Body of pancreas (tissue), 4 donors: ENCODE data around the gene FAN1. TPM values are rescaled to one million over a fixed set of nuclear protein-coding genes. Genes with fewer than 3 reads are reported as not detected.

Source experiments
- ATAC-seq: fragments of 150-250 bp; one replicate; pipeline ENCODE4 v1.9.1; 2016
- DNase-seq, 4 donors: peaks; one replicate each; pipeline ENCODE4 v3.0.0-alpha.2; 2019
- H3K27ac ChIP-seq, 4 donors: fragments of 200-600 bp; sonication (generic); 1 replicate in 3 of 4; 2 replicates in 1 of 4; pipeline versions ENCODE4 v1.5.1 to v1.6.1; 2016 to 2019; ENCODE audit warnings: mild to moderate bottlenecking in 1 of 4, mixed read lengths in 1 of 4, moderate library complexity in 1 of 4
- H3K27me3 ChIP-seq, 2 donors: fragments of 200-600 bp; sonication (generic); one replicate each; pipeline ENCODE4 v1.6.0; 2016; ENCODE audit warnings: mild to moderate bottlenecking in 1 of 2
- H3K36me3 ChIP-seq, 2 donors: fragments of 200-600 bp; sonication (generic); replicated peaks in 1 of 2; 2 replicates each; pipeline ENCODE4 v1.5.1; 2016; ENCODE audit warnings: low read depth in 2 of 2; ENCODE audit not compliant: insufficient read depth in 1 of 2
- H3K4me1 ChIP-seq: fragments of 200-600 bp; sonication (generic); one replicate; pipeline ENCODE4 v1.6.0; 2016
- H3K4me3 ChIP-seq, 2 donors: fragments of 200-600 bp; sonication (generic); 1 replicate in 1 of 2; 2 replicates in 1 of 2; pipeline ENCODE4 v1.5.1; 2016 to 2019
- H3K9me3 ChIP-seq, 3 donors: fragments of 200-600 bp; sonication (generic); 1 replicate in 2 of 3; 2 replicates in 1 of 3; pipeline ENCODE4 v1.5.1; 2016
- CTCF ChIP-seq, 7 experiments: fragments of 450-650 bp in 4 of 7; fragments of 200-600 bp in 3 of 7; sonication (generic) in 3 of 7; IDR thresholded peaks; one replicate each; pipeline ENCODE4 v1.5.1; 2016 to 2019; ENCODE audit warnings: antibody characterized with exemption in 7 of 7
- POLR2A ChIP-seq, 3 donors: fragments of 450-650 bp; IDR thresholded peaks; one replicate each; pipeline ENCODE4 v1.6.1; 2016; ENCODE audit warnings: antibody characterized with exemption in 3 of 3, mild to moderate bottlenecking in 2 of 3
- WGBS, 2 donors: methylation state at CpG; one replicate each; pipeline ENCODE4 v1.1.5; 2017; 5-methylcytosine and 5-hydroxymethylcytosine counted together
- intact Hi-C: fragments of 100-400 bp; cut with DNase I; formaldehyde crosslinking; loops from one replicate; pipeline ENCODE4 v1.15.1; 2023
- total RNA-seq, 2 donors: library from RNA; depleted of rRNA; stranded (reverse); fragments of >200 nt; gene quantifications; one replicate each; pipeline ENCODE4 v1.1.0, GENCODE V29; 2016

Gene FAN1
- total RNA-seq, 2 donors from 2014 or later: 12.5 to 20.2 TPM

DNA sequence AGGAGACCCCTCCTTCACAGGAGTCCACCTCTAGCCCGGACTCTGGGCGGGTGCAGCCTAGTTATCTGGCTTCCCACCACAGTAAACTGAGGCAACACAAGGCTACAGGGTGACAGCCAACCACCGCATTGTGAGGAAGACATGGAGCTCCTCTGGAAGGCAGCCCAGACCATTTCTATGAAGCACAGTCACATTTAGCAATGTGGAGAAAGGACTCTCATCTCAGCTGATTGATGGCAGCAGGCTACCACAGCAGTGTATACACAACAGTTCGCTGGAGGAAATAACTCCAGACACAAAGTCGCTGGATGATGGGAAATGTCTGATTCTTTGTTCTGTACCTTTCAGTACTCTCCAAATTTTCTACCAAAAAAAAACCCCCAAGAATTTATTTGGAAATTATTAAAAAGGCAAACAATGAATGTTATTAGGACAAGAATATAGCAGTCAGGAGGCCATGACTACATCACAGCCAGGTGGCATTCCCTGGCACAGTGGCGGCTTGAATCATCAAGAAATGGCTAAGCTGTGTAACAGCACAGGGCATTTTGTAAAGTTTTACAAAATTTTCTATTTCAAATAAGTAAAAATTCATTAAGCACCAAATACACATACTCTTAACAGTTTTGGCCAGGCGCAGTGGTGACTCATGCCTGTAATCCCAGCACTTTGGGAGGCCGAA is 40.1 kb downstream of the FAN1 start:
- DNase-seq (no peak), ATAC-seq (no peak)
- H3K36me3 ChIP-seq: peaks cover 0 to 41% of the 10 kb centered on the region in 2 donors
- no peaks in the 10 kb centered on the region for H3K27me3 ChIP-seq
- H3K27ac ChIP-seq: no peak overlapping the region
- WGBS, 2 donors: 88 to 93% methylated on average over 8 of the region's 8 CpGs
- peaks cover 7% of the 10 kb centered on the region for H3K4me1 ChIP-seq
- intact Hi-C loops: no loop called here
- no peak overlapping the region for H3K4me3 ChIP-seq
- no peaks in the 10 kb centered on the region for H3K9me3 ChIP-seq
- TF ChIP-seq CTCF (IDR thresholded peaks at IDR 0.05) (no peak), POLR2A (IDR thresholded peaks at IDR 0.05) (no peak)

- no peak overlapping the region for H3K27ac ChIP-seq
- no peak overlapping the region for H3K4me3 ChIP-seq
- peaks cover 21 to 55% of the 10 kb centered on the region in 2 donors for H3K36me3 ChIP-seq
- no peaks in the 10 kb centered on the region for H3K4me1 ChIP-seq
- no peak for TF ChIP-seq CTCF (IDR thresholded peaks at IDR 0.05)
- no peak for TF ChIP-seq POLR2A (IDR thresholded peaks at IDR 0.05)
- ATAC-seq (no peak), DNase-seq (no peak)
- no peaks in the 10 kb centered on the region for H3K27me3 ChIP-seq
- intact Hi-C loops: no loop called here
- H3K9me3 ChIP-seq: no peaks in the 10 kb centered on the region
- 88 to 95% methylated on average over 7 of the region's 7 CpGs for WGBS, 2 donors
Observed at GRCh38 chr15:30953183-30953582, 49.5 kb downstream of the FAN1 start.

DNA sequence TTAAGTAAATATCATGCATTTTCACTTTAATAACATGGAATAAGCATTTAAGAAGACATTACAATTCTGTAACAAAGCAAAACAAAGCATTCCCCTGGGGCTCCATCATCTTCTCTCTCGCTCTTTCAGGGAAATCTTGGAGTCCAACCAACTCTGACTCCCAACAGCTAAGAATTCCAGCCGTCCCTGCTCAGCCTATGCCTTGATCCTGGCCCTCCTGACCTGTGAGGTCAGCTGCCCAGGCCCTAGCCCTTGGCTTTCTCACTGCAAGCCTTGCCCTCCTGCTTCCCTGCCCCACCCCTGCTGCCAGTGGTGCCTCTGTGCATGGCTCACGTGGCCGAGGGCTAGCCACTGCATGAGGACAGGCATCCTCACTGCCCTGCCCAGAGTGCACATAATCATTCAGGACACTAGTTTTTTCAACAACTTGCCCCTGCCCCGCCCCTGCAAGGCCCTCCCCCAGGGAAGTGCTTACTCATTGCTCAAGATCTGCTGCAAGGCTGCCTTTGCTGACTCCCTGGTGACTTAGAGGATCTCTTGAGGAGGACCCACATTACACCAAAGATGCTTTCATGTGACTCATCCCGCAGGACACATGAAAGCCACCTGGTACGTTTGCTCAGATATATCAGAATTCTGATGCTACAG is 50.1 kb downstream of the FAN1 start:
- H3K9me3 ChIP-seq: no peaks in the 10 kb centered on the region
- no peaks in the 10 kb centered on the region for H3K4me1 ChIP-seq
- no peak for TF ChIP-seq POLR2A (IDR thresholded peaks at IDR 0.05)
- TF ChIP-seq CTCF (IDR thresholded peaks at IDR 0.05): no peak
- 84 to 85% methylated on average over 7 of the region's 7 CpGs for WGBS, 2 donors
- H3K36me3 ChIP-seq: peaks cover 21 to 55% of the 10 kb centered on the region in 2 donors
- no peak overlapping the region for H3K4me3 ChIP-seq
- no peaks in the 10 kb centered on the region for H3K27me3 ChIP-seq
- ATAC-seq (no peak), DNase-seq (no peak)
- intact Hi-C loops: no loop called here
- no peak overlapping the region for H3K27ac ChIP-seq

GRCh38 chr15:30954674-30955073 is 51.0 kb downstream of the FAN1 start:
- no peak overlapping the region for H3K27ac ChIP-seq
- no peak overlapping the region for H3K4me3 ChIP-seq
- ATAC-seq: no peak
- TF ChIP-seq CTCF (IDR thresholded peaks at IDR 0.05) (no peak), POLR2A (IDR thresholded peaks at IDR 0.05) (no peak)
- no peaks in the 10 kb centered on the region for H3K4me1 ChIP-seq
- DNase-seq: no peak
- intact Hi-C loops: no loop called here
- no peaks in the 10 kb centered on the region for H3K9me3 ChIP-seq
- H3K36me3 ChIP-seq: peaks cover 21 to 49% of the 10 kb centered on the region in 2 donors
- no peaks in the 10 kb centered on the region for H3K27me3 ChIP-seq
- 84 to 85% methylated on average over 1 of the region's 1 CpG for WGBS, 2 donors
